Endothelial cell of umbilical vein (primary cell): ENCODE results near the gene ZNF556. TPM values are rescaled to one million over a fixed set of nuclear protein-coding genes. Genes with fewer than 3 reads are reported as not detected.

Source experiments
- BruUV-seq: library from RNA; stranded (reverse); fragments of 400-500 nt; replicated peaks from 2 replicates; lab custom pipeline; 2021; lab: Mats Ljungman, UMichigan
- CTCF ChIA-PET: fragments of 300-600, 350-600 bp; sonication (Branson Sonifier 250); formaldehyde crosslinking; loops from one replicate; lab custom pipeline; 2021; ENCODE audit warnings: antibody characterized with exemption, inconsistent platforms; lab: Charles Lee
- POLR2A ChIA-PET: fragments of 300-600, 350-600 bp; sonication (Branson Sonifier 250); formaldehyde crosslinking; loops from one replicate; lab custom pipeline; 2021; ENCODE audit warnings: antibody characterized with exemption, inconsistent platforms; lab: Charles Lee
- DNase-seq: peaks from one replicate; pipeline ENCODE4 v3.0.0-alpha.2; 2011; ENCODE audit warnings: low read depth, low spot score
- FAIRE-seq: peaks from 2 replicates; lab custom pipeline; 2011; peaks lifted over from hg19 to GRCh38; lab: Jason Lieb, UNC
- H2AFZ ChIP-seq: 2 replicates; pipeline ENCODE4 v1.6.0; 2012; ENCODE audit warnings: low read depth, low read length, control low read depth, inconsistent platforms
- H3K27ac ChIP-seq: 2 replicates; pipeline ENCODE4 v1.5.1; 2011; ENCODE audit warnings: low read depth, mild to moderate bottlenecking, control low read depth, low read length, moderate library complexity; ENCODE audit not compliant: insufficient read depth
- H3K27me3 ChIP-seq, 2 experiments: 2 replicates each; pipeline versions ENCODE4 v1.6.0 to v1.6.1; 2011; ENCODE audit warnings: low read length in 2 of 2, mixed read lengths in 1 of 2; ENCODE audit not compliant: control insufficient read depth in 2 of 2, insufficient read depth in 2 of 2
- H3K36me3 ChIP-seq, 2 experiments: 2 replicates in 1 of 2; 3 replicates in 1 of 2; pipeline ENCODE4 v1.5.1; 2011; ENCODE audit warnings: low read length in 2 of 2, mild to moderate bottlenecking in 1 of 2, moderate library complexity in 1 of 2; ENCODE audit not compliant: control insufficient read depth in 2 of 2, insufficient read depth in 2 of 2; ENCODE audit errors: extremely low read depth in 1 of 2
- H3K4me1 ChIP-seq: 3 replicates; pipeline ENCODE4 v1.5.1; 2011; ENCODE audit warnings: mild to moderate bottlenecking, low read length; ENCODE audit not compliant: control insufficient read depth, insufficient read depth; ENCODE audit errors: extremely low read depth
- H3K4me2 ChIP-seq: 2 replicates; pipeline ENCODE4 v1.6.1; 2011; ENCODE audit warnings: low read length, control low read depth, mixed read lengths; ENCODE audit not compliant: insufficient read depth
- H3K4me3 ChIP-seq, 3 experiments: fragments of 200-600 bp in 1 of 3; sonication (generic), shearing (Covaris generic) in 1 of 3; replicated peaks in 1 of 3; 2 replicates each; pipeline ENCODE4 v1.5.1; 2011 to 2016; ENCODE audit warnings: control low read depth in 3 of 3, low read length in 3 of 3, mild to moderate bottlenecking in 2 of 3, inconsistent platforms in 1 of 3, low read depth in 1 of 3, moderate library complexity in 1 of 3; ENCODE audit not compliant: insufficient read depth in 1 of 3
- H3K79me2 ChIP-seq: 2 replicates; pipeline ENCODE4 v1.6.0; 2012; ENCODE audit warnings: low read length, inconsistent platforms; ENCODE audit not compliant: control insufficient read depth, insufficient read depth
- H3K9ac ChIP-seq: replicated peaks from 2 replicates; pipeline ENCODE3; 2011; ENCODE audit warnings: low read length, control low read depth; ENCODE audit not compliant: insufficient read depth; ENCODE audit errors: extremely low read depth
- H3K9me1 ChIP-seq: replicated peaks from 3 replicates; pipeline ENCODE4 v1.6.0; 2011; ENCODE audit warnings: mild to moderate bottlenecking, low read length; ENCODE audit not compliant: control insufficient read depth, insufficient read depth; ENCODE audit errors: extremely low read depth
- H3K9me3 ChIP-seq: replicated peaks from 2 replicates; pipeline ENCODE4 v1.5.1; 2012; ENCODE audit warnings: low read length, inconsistent platforms; ENCODE audit not compliant: control insufficient read depth, insufficient read depth
- H4K20me1 ChIP-seq: replicated peaks from 2 replicates; pipeline ENCODE3; 2011; ENCODE audit warnings: mild to moderate bottlenecking, low read length; ENCODE audit not compliant: control insufficient read depth, insufficient read depth; ENCODE audit errors: extremely low read depth
- CTCF ChIP-seq, 2 donors: IDR thresholded peaks; 1 replicate in 1 of 2; 2 replicates in 1 of 2; pipeline ENCODE4 v1.5.1; 2011; ENCODE audit warnings: low read length in 2 of 2, mild to moderate bottlenecking in 2 of 2, moderate library complexity in 2 of 2, control low read depth in 1 of 2, inconsistent platforms in 1 of 2, low read depth in 1 of 2; ENCODE audit not compliant: insufficient read depth in 1 of 2; ENCODE audit errors: extremely low read depth in 1 of 2
- EZH2 ChIP-seq: IDR thresholded peaks from 2 replicates; pipeline ENCODE4 v1.6.1; 2012; ENCODE audit warnings: borderline replicate concordance, low read depth, mild to moderate bottlenecking, moderate library complexity, low read length, inconsistent platforms; ENCODE audit not compliant: severe bottlenecking
- FOS ChIP-seq: IDR thresholded peaks from 2 replicates; pipeline ENCODE4 v1.6.1; 2011; ENCODE audit warnings: mild to moderate bottlenecking, low read length, moderate library complexity, borderline replicate concordance; ENCODE audit not compliant: insufficient read depth
- GATA2 ChIP-seq: IDR thresholded peaks from 2 replicates; pipeline ENCODE4 v1.7.0; 2011; ENCODE audit warnings: low read depth, mild to moderate bottlenecking, moderate library complexity, mixed read lengths, low read length; ENCODE audit not compliant: insufficient read length, insufficient read depth
- JUN ChIP-seq: IDR thresholded peaks from 2 replicates; pipeline ENCODE4 v1.6.1; 2011; ENCODE audit warnings: borderline replicate concordance, low read depth; ENCODE audit not compliant: insufficient read length, insufficient read depth
- MAX ChIP-seq: IDR thresholded peaks from 2 replicates; pipeline ENCODE4 v1.6.1; 2011; ENCODE audit not compliant: insufficient read depth, insufficient read length
- MYC ChIP-seq: IDR thresholded peaks from one replicate; pipeline ENCODE4 v1.6.1; 2011; ENCODE audit warnings: mild to moderate bottlenecking, low read depth, low read length
- POLR2A ChIP-seq: IDR thresholded peaks from 2 replicates; pipeline ENCODE4 v1.6.1; 2012; ENCODE audit warnings: low read depth, mild to moderate bottlenecking, control low read depth, low read length
- POLR2AphosphoS5 ChIP-seq: IDR thresholded peaks from 2 replicates; pipeline ENCODE4 v1.6.1; 2012; ENCODE audit warnings: low read depth, mild to moderate bottlenecking, control low read depth, low read length, moderate library complexity; ENCODE audit not compliant: insufficient read depth
- dilution Hi-C: fragments of 300-500 bp; cut with MboI; formaldehyde crosslinking; loops from one replicate; pipeline ENCODE4 v1.15.0; 2019; ENCODE audit warnings: low sequenced_read_pairs; ENCODE audit not compliant: extremely low pct_ligation_motif_present
- intact Hi-C: fragments of 100-400 bp; cut with micrococcal nuclease; formaldehyde crosslinking; loops from one replicate; pipeline ENCODE4 v1.10.0; 2022
- polyA plus RNA-seq, 4 experiments: library from polyadenylated mRNA; depleted of rRNA in 3 of 4; stranded (reverse) in 3 of 4; unstranded in 1 of 4; fragments of >200 nt; gene quantifications; 2 replicates each; pipeline versions ENCODE4 v1.2.1 to v1.2.3, GENCODE V29; 2011 to 2012; ENCODE audit warnings: missing spikeins in 1 of 4
- total RNA-seq: library from RNA; stranded (reverse); gene quantifications from 2 replicates; pipeline ENCODE4 v1.2.3, GENCODE V29; 2021

ZNF556 gene
- total and polyA plus RNA-seq, 2 donors (not counting 3 experiments of a cell fraction or from before 2014, with no cell fraction given): 0.01 TPM; not detected in 1

- H3K79me2 ChIP-seq: no peaks in the 10 kb centered on the region
- no peak overlapping the region for H3K4me2 ChIP-seq
- H3K27ac ChIP-seq: no peak overlapping the region
- H3K9me3 ChIP-seq: no peaks in the 10 kb centered on the region
- H3K9ac ChIP-seq: no peak overlapping the region
- H3K4me1 ChIP-seq: no peaks in the 10 kb centered on the region
- H4K20me1 ChIP-seq: no peaks in the 10 kb centered on the region
- no peak overlapping the region for H2AFZ ChIP-seq
- no peaks in the 10 kb centered on the region for H3K27me3 ChIP-seq
- FAIRE-seq (no peak), DNase-seq (no peak)
- dilution Hi-C loops (no loop called here), intact Hi-C loops (no loop called here)
- CTCF ChIA-PET: no interaction called here
- H3K9me1 ChIP-seq: no peaks in the 10 kb centered on the region
- peaks cover 0 to 3% of the 10 kb centered on the region in 2 experiments for H3K36me3 ChIP-seq
- POLR2A ChIA-PET: no interaction called here
- TF ChIP-seq MYC (no peak), FOS (no peak), MAX (no peak), JUN (no peak), EZH2 (no peak)
- no TSS peak for BruUV-seq
- no peak overlapping the region for H3K4me3 ChIP-seq
Measured at GRCh38 chr19:2827022-2827421, 40.1 kb upstream of the ZNF556 start.

GRCh38 chr19:2827840-2828489, 39.2 kb upstream of the ZNF556 start:
- H3K27ac ChIP-seq: no peak overlapping the region
- H3K36me3 ChIP-seq: peaks cover 0 to 3% of the 10 kb centered on the region in 2 experiments
- H4K20me1 ChIP-seq: no peaks in the 10 kb centered on the region
- H3K9ac ChIP-seq: no peak overlapping the region
- no peaks in the 10 kb centered on the region for H3K9me1 ChIP-seq
- dilution Hi-C loops (no loop called here), intact Hi-C loops (no loop called here)
- no peaks in the 10 kb centered on the region for H3K4me1 ChIP-seq
- no peak overlapping the region for H2AFZ ChIP-seq
- TF ChIP-seq EZH2: no peak
- TF ChIP-seq FOS: no peak
- TF ChIP-seq GATA2: no peak
- no peak for TF ChIP-seq JUN
- no peak for TF ChIP-seq MYC
- TF ChIP-seq CTCF (IDR thresholded peaks at IDR 0.05; ENCODE audit: extremely low read depth in 1 of 2, insufficient read depth in 1 of 2, low read depth in 1 of 2, low read length in 2 of 2): no peak
- TF ChIP-seq POLR2A: no peak
- TF ChIP-seq MAX: no peak
- TF ChIP-seq POLR2AphosphoS5: no peak
- ChIA-PET POLR2A (no interaction called here), CTCF (no interaction called here)
- H3K9me3 ChIP-seq: no peaks in the 10 kb centered on the region
- H3K4me2 ChIP-seq: no peak overlapping the region
- no peaks in the 10 kb centered on the region for H3K79me2 ChIP-seq
- DNase-seq (no peak), FAIRE-seq (no peak)
- H3K4me3 ChIP-seq: no peak overlapping the region
- no TSS peak for BruUV-seq
- no peaks in the 10 kb centered on the region for H3K27me3 ChIP-seq
